Measurements from ENCODE around the gene AAK1. TPM values are rescaled to one million over a fixed set of nuclear protein-coding genes. Genes with fewer than 3 reads are reported as not detected.

The AAK1 gene
- total RNA-seq, 1 experiment from 2014 or later = 35.6 TPM

- Mint-ChIP-seq H3K27ac (peak within 1 kb of the TSS; percentile 96), H3K9me3 (peaks cover 13% of the 10 kb centered on the region), H3K36me3 (peaks cover 6% of the 10 kb centered on the region; the same call in 1 of the 2 replicates), H3K27me3 (ENCODE audit: low read depth) (no peaks in the 10 kb centered on the region; the same call in 1 of the 2 replicates), H3K4me1 (peaks cover 29% of the 10 kb centered on the region), H3K4me3 (peak within 1 kb of the TSS; percentile 93)
- ChIA-PET POLR2A (interaction anchor here (0.7 to 1.4 kb wide), 9 partner anchors 16 to 304 kb away, joined by 3 to 9 read pairs (median 4); partner anchors contain the start of genes AAK1 and GFPT1), CTCF (interaction anchor here (0.6 to 2.3 kb wide), 25 partner anchors 9 to 970 kb away, joined by 3 to 17 read pairs (median 4); partner anchors contain the start of genes AAK1, APLF and FBXO48)
- ATAC-seq (peak; percentile 97), DNase-seq (ENCODE audit: low spot score) (peak; percentile 94)
- no peak for TF ChIP-seq JUN (CRISPR knock-in tag; IDR thresholded peaks at IDR 0.05)
- TF ChIP-seq MLX (CRISPR knock-in tag; IDR thresholded peaks at IDR 0.05) = no peak
- no peak for TF ChIP-seq E2F4 (CRISPR knock-in tag; IDR thresholded peaks at IDR 0.05; ENCODE audit: borderline replicate concordance, low read depth)
- no peak for TF ChIP-seq ZNF396 (CRISPR knock-in tag; IDR thresholded peaks at IDR 0.05; ENCODE audit: borderline replicate concordance)
- TF ChIP-seq, protein P1, sequence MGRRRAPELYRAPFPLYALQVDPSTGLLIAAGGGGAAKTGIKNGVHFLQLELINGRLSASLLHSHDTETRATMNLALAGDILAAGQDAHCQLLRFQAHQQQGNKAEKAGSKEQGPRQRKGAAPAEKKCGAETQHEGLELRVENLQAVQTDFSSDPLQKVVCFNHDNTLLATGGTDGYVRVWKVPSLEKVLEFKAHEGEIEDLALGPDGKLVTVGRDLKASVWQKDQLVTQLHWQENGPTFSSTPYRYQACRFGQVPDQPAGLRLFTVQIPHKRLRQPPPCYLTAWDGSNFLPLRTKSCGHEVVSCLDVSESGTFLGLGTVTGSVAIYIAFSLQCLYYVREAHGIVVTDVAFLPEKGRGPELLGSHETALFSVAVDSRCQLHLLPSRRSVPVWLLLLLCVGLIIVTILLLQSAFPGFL (CRISPR knock-in tag; IDR thresholded peaks at IDR 0.05; ENCODE audit: borderline replicate concordance) = 0 out of 2 replicates have a peak, but pooled peaks have one; percentile 35
- TF ChIP-seq ZNF138 (CRISPR knock-in tag; conservative IDR thresholded peaks at IDR 0.05) = no peak
- TF ChIP-seq ZSCAN18 (CRISPR knock-in tag; IDR thresholded peaks at IDR 0.05) = no peak
- TF ChIP-seq, protein P2, sequence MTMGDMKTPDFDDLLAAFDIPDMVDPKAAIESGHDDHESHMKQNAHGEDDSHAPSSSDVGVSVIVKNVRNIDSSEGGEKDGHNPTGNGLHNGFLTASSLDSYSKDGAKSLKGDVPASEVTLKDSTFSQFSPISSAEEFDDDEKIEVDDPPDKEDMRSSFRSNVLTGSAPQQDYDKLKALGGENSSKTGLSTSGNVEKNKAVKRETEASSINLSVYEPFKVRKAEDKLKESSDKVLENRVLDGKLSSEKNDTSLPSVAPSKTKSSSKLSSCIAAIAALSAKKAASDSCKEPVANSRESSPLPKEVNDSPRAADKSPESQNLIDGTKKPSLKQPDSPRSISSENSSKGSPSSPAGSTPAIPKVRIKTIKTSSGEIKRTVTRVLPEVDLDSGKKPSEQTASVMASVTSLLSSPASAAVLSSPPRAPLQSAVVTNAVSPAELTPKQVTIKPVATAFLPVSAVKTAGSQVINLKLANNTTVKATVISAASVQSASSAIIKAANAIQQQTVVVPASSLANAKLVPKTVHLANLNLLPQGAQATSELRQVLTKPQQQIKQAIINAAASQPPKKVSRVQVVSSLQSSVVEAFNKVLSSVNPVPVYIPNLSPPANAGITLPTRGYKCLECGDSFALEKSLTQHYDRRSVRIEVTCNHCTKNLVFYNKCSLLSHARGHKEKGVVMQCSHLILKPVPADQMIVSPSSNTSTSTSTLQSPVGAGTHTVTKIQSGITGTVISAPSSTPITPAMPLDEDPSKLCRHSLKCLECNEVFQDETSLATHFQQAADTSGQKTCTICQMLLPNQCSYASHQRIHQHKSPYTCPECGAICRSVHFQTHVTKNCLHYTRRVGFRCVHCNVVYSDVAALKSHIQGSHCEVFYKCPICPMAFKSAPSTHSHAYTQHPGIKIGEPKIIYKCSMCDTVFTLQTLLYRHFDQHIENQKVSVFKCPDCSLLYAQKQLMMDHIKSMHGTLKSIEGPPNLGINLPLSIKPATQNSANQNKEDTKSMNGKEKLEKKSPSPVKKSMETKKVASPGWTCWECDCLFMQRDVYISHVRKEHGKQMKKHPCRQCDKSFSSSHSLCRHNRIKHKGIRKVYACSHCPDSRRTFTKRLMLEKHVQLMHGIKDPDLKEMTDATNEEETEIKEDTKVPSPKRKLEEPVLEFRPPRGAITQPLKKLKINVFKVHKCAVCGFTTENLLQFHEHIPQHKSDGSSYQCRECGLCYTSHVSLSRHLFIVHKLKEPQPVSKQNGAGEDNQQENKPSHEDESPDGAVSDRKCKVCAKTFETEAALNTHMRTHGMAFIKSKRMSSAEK (CRISPR knock-in tag; IDR thresholded peaks at IDR 0.05; ENCODE audit: borderline replicate concordance) = no peak
- no peak for TF ChIP-seq RORB (CRISPR knock-in tag; IDR thresholded peaks at IDR 0.05)
- 0 out of 2 replicates have a peak, but pooled peaks have one; percentile 31 for TF ChIP-seq FOXP4 (CRISPR knock-in tag; IDR thresholded peaks at IDR 0.05)
- no peak for TF ChIP-seq TEAD4 (CRISPR knock-in tag; IDR thresholded peaks at IDR 0.05)
- TF ChIP-seq ZNF121 (CRISPR knock-in tag; IDR thresholded peaks at IDR 0.05) = no peak
- TF ChIP-seq TP53 (CRISPR knock-in tag; IDR thresholded peaks at IDR 0.05) = no peak
- no peak for TF ChIP-seq GRHL2 (CRISPR knock-in tag; IDR thresholded peaks at IDR 0.05; ENCODE audit: insufficient replicate concordance, severe bottlenecking)
- TF ChIP-seq, protein P3, sequence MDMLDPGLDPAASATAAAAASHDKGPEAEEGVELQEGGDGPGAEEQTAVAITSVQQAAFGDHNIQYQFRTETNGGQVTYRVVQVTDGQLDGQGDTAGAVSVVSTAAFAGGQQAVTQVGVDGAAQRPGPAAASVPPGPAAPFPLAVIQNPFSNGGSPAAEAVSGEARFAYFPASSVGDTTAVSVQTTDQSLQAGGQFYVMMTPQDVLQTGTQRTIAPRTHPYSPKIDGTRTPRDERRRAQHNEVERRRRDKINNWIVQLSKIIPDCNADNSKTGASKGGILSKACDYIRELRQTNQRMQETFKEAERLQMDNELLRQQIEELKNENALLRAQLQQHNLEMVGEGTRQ (CRISPR knock-in tag; IDR thresholded peaks at IDR 0.05) = no peak
- TF ChIP-seq, protein P4, sequence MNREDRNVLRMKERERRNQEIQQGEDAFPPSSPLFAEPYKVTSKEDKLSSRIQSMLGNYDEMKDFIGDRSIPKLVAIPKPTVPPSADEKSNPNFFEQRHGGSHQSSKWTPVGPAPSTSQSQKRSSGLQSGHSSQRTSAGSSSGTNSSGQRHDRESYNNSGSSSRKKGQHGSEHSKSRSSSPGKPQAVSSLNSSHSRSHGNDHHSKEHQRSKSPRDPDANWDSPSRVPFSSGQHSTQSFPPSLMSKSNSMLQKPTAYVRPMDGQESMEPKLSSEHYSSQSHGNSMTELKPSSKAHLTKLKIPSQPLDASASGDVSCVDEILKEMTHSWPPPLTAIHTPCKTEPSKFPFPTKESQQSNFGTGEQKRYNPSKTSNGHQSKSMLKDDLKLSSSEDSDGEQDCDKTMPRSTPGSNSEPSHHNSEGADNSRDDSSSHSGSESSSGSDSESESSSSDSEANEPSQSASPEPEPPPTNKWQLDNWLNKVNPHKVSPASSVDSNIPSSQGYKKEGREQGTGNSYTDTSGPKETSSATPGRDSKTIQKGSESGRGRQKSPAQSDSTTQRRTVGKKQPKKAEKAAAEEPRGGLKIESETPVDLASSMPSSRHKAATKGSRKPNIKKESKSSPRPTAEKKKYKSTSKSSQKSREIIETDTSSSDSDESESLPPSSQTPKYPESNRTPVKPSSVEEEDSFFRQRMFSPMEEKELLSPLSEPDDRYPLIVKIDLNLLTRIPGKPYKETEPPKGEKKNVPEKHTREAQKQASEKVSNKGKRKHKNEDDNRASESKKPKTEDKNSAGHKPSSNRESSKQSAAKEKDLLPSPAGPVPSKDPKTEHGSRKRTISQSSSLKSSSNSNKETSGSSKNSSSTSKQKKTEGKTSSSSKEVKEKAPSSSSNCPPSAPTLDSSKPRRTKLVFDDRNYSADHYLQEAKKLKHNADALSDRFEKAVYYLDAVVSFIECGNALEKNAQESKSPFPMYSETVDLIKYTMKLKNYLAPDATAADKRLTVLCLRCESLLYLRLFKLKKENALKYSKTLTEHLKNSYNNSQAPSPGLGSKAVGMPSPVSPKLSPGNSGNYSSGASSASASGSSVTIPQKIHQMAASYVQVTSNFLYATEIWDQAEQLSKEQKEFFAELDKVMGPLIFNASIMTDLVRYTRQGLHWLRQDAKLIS (CRISPR knock-in tag; IDR thresholded peaks at IDR 0.05; ENCODE audit: borderline replicate concordance) = no peak; the same call in 1 of the 2 replicates
- peak; percentile 57; the same call in 1 of the 2 replicates for TF ChIP-seq ZBTB21 (CRISPR knock-in tag; IDR thresholded peaks at IDR 0.05; ENCODE audit: borderline replicate concordance)
- TF ChIP-seq TCF7 (CRISPR knock-in tag; IDR thresholded peaks at IDR 0.05; ENCODE audit: low read depth) = no peak
- TF ChIP-seq ZNF317 (CRISPR knock-in tag; IDR thresholded peaks at IDR 0.05; ENCODE audit: borderline replicate concordance, low read depth) = no peak
These were observed 206.4 kb downstream of the AAK1 start, which contains the start of gene NFU1 for GRCh38 chr2:69436938-69437750. Gene NFU1 (minus strand): TSS chr2:69437435. CDS start chr2:69437422, 13 bp downstream.
